Upper lobe of left lung (tissue), 6 donors: ENCODE measurements around the gene SCFD2. TPM values are rescaled to one million over a fixed set of nuclear protein-coding genes. Genes with fewer than 3 reads are reported as not detected.

ENCODE experiments used
- ATAC-seq, 2 donors: fragments of 200-7000 bp; cut with Tn5 transposase; one replicate each; pipeline ENCODE4 v1.9.1; 2022; ENCODE audit warnings: mild to moderate bottlenecking in 2 of 2, moderate library complexity in 2 of 2; ENCODE audit not compliant: low FRiP score in 2 of 2
- DNase-seq, 2 donors: peaks; one replicate each; pipeline ENCODE4 v3.0.0-alpha.2; 2019 to 2020
- H3K27ac ChIP-seq, 4 donors: fragments of 200-600 bp; sonication (generic); one replicate each; pipeline ENCODE4 v1.5.1; 2016 to 2019
- H3K27me3 ChIP-seq, 4 donors: fragments of 200-600 bp; sonication (generic); one replicate each; pipeline ENCODE4 v1.5.1; 2017 to 2019
- H3K36me3 ChIP-seq, 4 donors: fragments of 200-600 bp; sonication (generic); one replicate each; pipeline ENCODE4 v1.5.1; 2016 to 2019
- H3K4me1 ChIP-seq, 4 donors: fragments of 200-600 bp; sonication (generic); one replicate each; pipeline ENCODE4 v1.5.1; 2018 to 2019
- H3K4me3 ChIP-seq, 4 donors: fragments of 200-600 bp; sonication (generic); one replicate each; pipeline ENCODE4 v1.5.1; 2017 to 2019; ENCODE audit warnings: mild to moderate bottlenecking in 2 of 4, moderate library complexity in 1 of 4
- H3K9me3 ChIP-seq, 4 donors: fragments of 200-600 bp; sonication (generic); one replicate each; pipeline ENCODE4 v1.5.1; 2018 to 2019
- CTCF ChIP-seq, 6 experiments: fragments of 450-650 bp in 4 of 6; fragments of 200-600 bp in 2 of 6; sonication (generic) in 2 of 6; IDR thresholded peaks; one replicate each; pipeline ENCODE4 v1.5.1; 2016 to 2019; ENCODE audit warnings: antibody characterized with exemption in 6 of 6
- EP300 ChIP-seq, 4 donors: sonication (generic); formaldehyde crosslinking; IDR thresholded peaks; one replicate each; pipeline ENCODE4 v1.5.1; 2017; ENCODE audit warnings: antibody characterized with exemption in 4 of 4, control low read depth in 2 of 4
- POLR2A ChIP-seq, 4 donors: fragments of 450-650 bp; IDR thresholded peaks; one replicate each; pipeline ENCODE4 v1.5.1; 2016 to 2017; ENCODE audit warnings: antibody characterized with exemption in 4 of 4, mild to moderate bottlenecking in 2 of 4
- POLR2AphosphoS5 ChIP-seq, 2 donors: sonication (generic); formaldehyde crosslinking; IDR thresholded peaks; one replicate each; pipeline ENCODE4 v1.5.1; 2017; ENCODE audit warnings: antibody characterized with exemption in 2 of 2
- WGBS, 2 donors: methylation state at CpG; one replicate each; pipeline ENCODE4 v1.1.5; 2017 to 2018; 5-methylcytosine and 5-hydroxymethylcytosine counted together
- total RNA-seq, 6 donors: library from RNA; depleted of rRNA in 4 of 6; stranded (reverse); fragments of >200 nt in 4 of 6; gene quantifications; one replicate each; pipeline versions ENCODE4 v1.1.0 to v1.2.1, GENCODE V29; 2016 to 2021
- donor health status: DM: no; HTN: no; CAD: no; lungs with moderate emphysema.
- donor health status: DM: no; HTN: yes; CAD: no; lungs with severe emphysema.

Gene SCFD2
- total RNA-seq, 6 donors from 2014 or later = 15.2 to 33.5 (median 20.0) TPM

- H3K36me3 ChIP-seq = no peaks in the 10 kb centered on the region
- H3K4me1 ChIP-seq = no peaks in the 10 kb centered on the region
- no peak for TF ChIP-seq POLR2AphosphoS5 (IDR thresholded peaks at IDR 0.05)
- no peak for TF ChIP-seq CTCF (IDR thresholded peaks at IDR 0.05)
- TF ChIP-seq POLR2A (IDR thresholded peaks at IDR 0.05) = no peak
- no peak for TF ChIP-seq EP300 (IDR thresholded peaks at IDR 0.05)
- DNase-seq (no peak), ATAC-seq (no peak)
- H3K4me3 ChIP-seq = no peak overlapping the region
- no peak overlapping the region for H3K27ac ChIP-seq
- 86 to 88% methylated on average over 4 of the region's 4 CpGs for WGBS, 2 donors
- H3K27me3 ChIP-seq = no peaks in the 10 kb centered on the region
- no peaks in the 10 kb centered on the region for H3K9me3 ChIP-seq
These were observed 130.3 kb downstream of the SCFD2 start for GRCh38 chr4:53235547-53235946.

- Histone ChIP-seq H3K4me1 (no peaks in the 10 kb centered on the region), H3K36me3 (no peaks in the 10 kb centered on the region), H3K27me3 (no peaks in the 10 kb centered on the region), H3K4me3 (no peak overlapping the region), H3K9me3 (no peaks in the 10 kb centered on the region), H3K27ac (no peak overlapping the region)
- no peak for TF ChIP-seq POLR2AphosphoS5 (IDR thresholded peaks at IDR 0.05)
- TF ChIP-seq POLR2A (IDR thresholded peaks at IDR 0.05) = no peak
- no peak for TF ChIP-seq CTCF (IDR thresholded peaks at IDR 0.05)
- TF ChIP-seq EP300 (IDR thresholded peaks at IDR 0.05) = no peak
- 94 to 97% methylated on average over 5 of the region's 5 CpGs for WGBS, 2 donors
- ATAC-seq (no peak), DNase-seq (no peak)
These were observed 131.2 kb downstream of the SCFD2 start for GRCh38 chr4:53234669-53235068.

DNA sequence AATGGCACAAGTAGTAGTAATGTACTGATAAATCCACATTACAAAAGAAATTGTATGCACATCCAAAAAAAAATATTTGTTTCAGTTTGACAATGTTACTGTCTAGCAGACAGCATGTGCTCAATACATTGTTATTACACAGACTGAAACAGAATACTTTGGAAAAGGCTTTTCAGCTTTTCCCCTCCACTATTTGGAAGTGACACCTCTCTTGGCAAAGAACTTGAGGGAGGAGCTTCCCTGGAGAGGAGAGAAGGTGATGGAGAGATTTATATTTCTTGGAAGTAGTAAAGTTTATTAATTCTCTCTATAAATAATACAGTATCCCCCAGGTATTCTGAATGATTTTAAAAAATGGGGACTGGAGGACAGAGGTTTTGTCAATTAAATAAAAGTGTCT lies 131.8 kb downstream of the SCFD2 start:
- ATAC-seq (no peak), DNase-seq (no peak)
- Histone ChIP-seq H3K27ac (no peak overlapping the region), H3K4me1 (no peaks in the 10 kb centered on the region), H3K4me3 (no peak overlapping the region), H3K9me3 (no peaks in the 10 kb centered on the region), H3K27me3 (no peaks in the 10 kb centered on the region), H3K36me3 (no peaks in the 10 kb centered on the region)
- TF ChIP-seq POLR2AphosphoS5 (IDR thresholded peaks at IDR 0.05) (no peak), EP300 (IDR thresholded peaks at IDR 0.05) (no peak), CTCF (IDR thresholded peaks at IDR 0.05) (no peak), POLR2A (IDR thresholded peaks at IDR 0.05) (no peak)

GRCh38 chr4:53233114-53233795 lies 132.6 kb downstream of the SCFD2 start:
- H3K4me3 ChIP-seq = no peak overlapping the region
- DNase-seq (no peak), ATAC-seq (no peak)
- no peaks in the 10 kb centered on the region for H3K36me3 ChIP-seq
- H3K27ac ChIP-seq = no peak overlapping the region
- 76 to 84% methylated on average over 2 of the region's 2 CpGs for WGBS, 2 donors
- TF ChIP-seq POLR2A (IDR thresholded peaks at IDR 0.05) = no peak
- no peak for TF ChIP-seq POLR2AphosphoS5 (IDR thresholded peaks at IDR 0.05)
- TF ChIP-seq EP300 (IDR thresholded peaks at IDR 0.05) = no peak
- TF ChIP-seq CTCF (IDR thresholded peaks at IDR 0.05) = no peak
- H3K27me3 ChIP-seq = no peaks in the 10 kb centered on the region
- H3K4me1 ChIP-seq = no peaks in the 10 kb centered on the region
- H3K9me3 ChIP-seq = no peaks in the 10 kb centered on the region

DNA sequence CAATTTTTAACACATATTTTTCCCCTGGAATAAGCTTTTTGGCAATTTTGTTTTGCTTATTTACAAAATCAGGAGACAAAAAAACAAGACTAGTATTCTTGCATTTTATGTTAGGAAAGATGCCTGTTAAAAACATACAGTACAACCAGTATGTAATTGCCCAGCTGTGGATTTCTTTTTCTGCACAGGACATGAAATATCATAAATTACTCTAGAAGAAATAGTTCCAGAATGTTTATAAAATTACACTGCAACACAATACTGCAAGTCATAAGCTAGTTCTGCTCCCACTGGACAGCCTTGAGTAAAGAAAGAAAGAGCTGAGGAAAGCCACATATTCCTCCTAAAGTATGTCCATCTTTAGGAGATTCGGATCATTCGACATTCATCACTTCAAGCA lies 133.5 kb downstream of the SCFD2 start:
- Histone ChIP-seq H3K27me3 (no peaks in the 10 kb centered on the region), H3K27ac (no peak overlapping the region), H3K4me3 (no peak overlapping the region), H3K9me3 (no peaks in the 10 kb centered on the region), H3K36me3 (no peaks in the 10 kb centered on the region), H3K4me1 (no peaks in the 10 kb centered on the region)
- WGBS, 2 donors = 91 to 92% methylated on average over 2 of the region's 2 CpGs
- no peak for DNase-seq
- TF ChIP-seq POLR2AphosphoS5 (IDR thresholded peaks at IDR 0.05) (no peak), EP300 (IDR thresholded peaks at IDR 0.05) (no peak)
- ATAC-seq = no peak
